IgD-negative memory B cell (primary cell): ENCODE measurements around the gene PIAS1. TPM values are rescaled to one million over a fixed set of nuclear protein-coding genes. Genes with fewer than 3 reads are reported as not detected.
A peak's percentile ranks its signal among the peaks of the same experiment; 100 is the strongest.

Experiments
- H3K27ac Mint-ChIP-seq, 3 donors: one replicate each; pipeline ENCODE4 v1.8.0; 2020 to 2022; ENCODE audit warnings: mild to moderate bottlenecking in 3 of 3, mixed read lengths in 3 of 3, moderate library complexity in 1 of 3
- H3K27me3 Mint-ChIP-seq: one replicate; pipeline ENCODE4 v1.8.0; 2021; ENCODE audit warnings: mixed read lengths
- H3K36me3 Mint-ChIP-seq: one replicate; pipeline ENCODE4 v1.8.0; 2020; ENCODE audit warnings: mild to moderate bottlenecking, mixed read lengths
- H3K4me1 Mint-ChIP-seq, 3 donors: one replicate each; pipeline ENCODE4 v1.8.0; 2020 to 2022; ENCODE audit warnings: mixed read lengths in 3 of 3, mild to moderate bottlenecking in 1 of 3
- H3K4me3 Mint-ChIP-seq, 4 donors: one replicate each; pipeline ENCODE4 v1.8.0; 2020 to 2022; ENCODE audit warnings: mild to moderate bottlenecking in 4 of 4, mixed read lengths in 4 of 4, moderate library complexity in 3 of 4
- H3K9me3 Mint-ChIP-seq, 3 donors: one replicate each; pipeline ENCODE4 v1.8.0; 2020 to 2021; ENCODE audit warnings: mixed read lengths in 3 of 3, mild to moderate bottlenecking in 1 of 3
- polyA plus RNA-seq: library from polyadenylated mRNA; unstranded; fragments of 300-500 nt; fragmentation: Illumina TruSeq; gene quantifications from one replicate; pipeline ENCODE4 v1.2.3, GENCODE V29; 2021

The PIAS1 gene
- polyA plus RNA-seq, 1 donor from 2014 or later: 128 TPM

DNA sequence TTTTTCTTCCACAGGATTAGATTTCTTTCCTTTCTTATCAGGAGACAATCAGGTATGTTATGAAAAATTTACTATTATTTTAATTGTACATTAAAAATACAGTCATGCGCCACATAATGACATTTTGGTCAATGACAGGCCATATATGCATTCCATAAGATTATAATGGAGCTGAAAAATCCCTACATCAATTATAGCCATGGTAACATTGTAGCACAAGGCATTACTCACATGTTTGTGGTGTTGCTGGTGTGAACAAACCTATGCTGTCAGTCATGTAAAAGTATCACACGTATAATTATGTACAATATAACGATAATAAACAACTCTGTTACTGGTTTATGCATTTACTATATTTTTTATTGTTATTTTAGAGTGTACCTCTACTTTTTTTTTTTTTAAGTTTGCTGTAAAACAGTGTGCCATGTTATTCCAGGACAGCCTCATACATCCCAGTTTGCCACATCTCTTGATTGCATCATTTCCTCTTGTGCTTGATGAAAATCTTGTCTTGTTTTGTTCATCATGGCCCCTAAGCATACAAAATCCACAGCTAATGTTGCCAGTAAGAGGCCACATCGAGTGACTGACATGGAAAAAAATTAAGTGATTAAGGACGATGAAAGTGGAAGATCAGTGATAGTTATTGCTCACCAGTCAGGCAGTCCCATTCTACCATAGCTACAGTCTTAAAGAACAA, 129.7 kb downstream of the PIAS1 start:
- no peak overlapping the region for H3K27ac Mint-ChIP-seq
- peaks cover 2 to 6% (median 4%) of the 10 kb centered on the region in 3 donors for H3K4me1 Mint-ChIP-seq
- no peak overlapping the region for H3K4me3 Mint-ChIP-seq
- no peaks in the 10 kb centered on the region for H3K27me3 Mint-ChIP-seq
- H3K36me3 Mint-ChIP-seq: peaks cover 10% of the 10 kb centered on the region
- no peaks in the 10 kb centered on the region for H3K9me3 Mint-ChIP-seq

DNA sequence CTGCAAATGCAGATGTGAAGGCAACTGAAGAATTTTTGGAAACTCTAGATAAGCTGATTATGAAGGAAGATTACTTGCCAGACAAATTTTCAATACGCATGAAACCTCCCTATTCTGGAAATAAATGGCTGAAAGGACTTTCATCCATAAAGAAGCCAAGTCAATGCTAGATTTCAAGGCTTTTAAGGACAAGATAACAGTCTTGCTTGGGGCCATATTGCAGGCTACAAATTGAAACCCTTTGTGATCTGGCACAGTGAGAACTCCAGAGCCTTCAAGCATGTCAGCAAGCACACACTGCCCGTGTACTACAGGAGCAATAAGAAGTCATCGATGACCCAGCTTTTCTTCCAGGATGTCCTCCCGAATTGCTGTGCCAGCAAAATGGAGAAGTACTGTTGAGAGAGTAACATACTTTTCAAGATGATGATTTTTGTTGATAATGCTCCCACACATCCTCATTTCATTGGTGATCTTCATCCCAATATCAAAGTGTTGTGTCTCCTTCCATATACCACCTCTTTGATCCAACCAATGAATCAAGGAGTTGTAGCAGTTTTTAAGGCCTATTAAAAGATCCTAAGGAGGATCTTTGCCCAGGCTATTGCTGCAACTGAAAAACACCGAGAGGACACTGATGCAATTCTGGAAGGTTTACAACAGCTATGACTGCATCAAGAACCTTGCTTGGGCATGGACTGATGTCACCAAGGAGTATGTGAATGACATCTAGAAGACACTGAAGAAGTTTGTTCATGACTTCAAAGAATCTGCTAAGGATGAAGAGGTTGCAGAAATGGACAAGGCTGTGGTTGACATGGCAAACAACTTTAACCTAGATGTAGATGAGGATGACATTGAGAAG, 130.7 kb downstream of the PIAS1 start:
- Mint-ChIP-seq H3K4me3 (peak overlapping the region in 1 of 4 donors; percentile 42), H3K9me3 (no peaks in the 10 kb centered on the region), H3K4me1 (peaks cover 2 to 14% (median 4%) of the 10 kb centered on the region in 3 donors), H3K36me3 (peaks cover 10% of the 10 kb centered on the region), H3K27me3 (no peaks in the 10 kb centered on the region), H3K27ac (no peak overlapping the region)

DNA sequence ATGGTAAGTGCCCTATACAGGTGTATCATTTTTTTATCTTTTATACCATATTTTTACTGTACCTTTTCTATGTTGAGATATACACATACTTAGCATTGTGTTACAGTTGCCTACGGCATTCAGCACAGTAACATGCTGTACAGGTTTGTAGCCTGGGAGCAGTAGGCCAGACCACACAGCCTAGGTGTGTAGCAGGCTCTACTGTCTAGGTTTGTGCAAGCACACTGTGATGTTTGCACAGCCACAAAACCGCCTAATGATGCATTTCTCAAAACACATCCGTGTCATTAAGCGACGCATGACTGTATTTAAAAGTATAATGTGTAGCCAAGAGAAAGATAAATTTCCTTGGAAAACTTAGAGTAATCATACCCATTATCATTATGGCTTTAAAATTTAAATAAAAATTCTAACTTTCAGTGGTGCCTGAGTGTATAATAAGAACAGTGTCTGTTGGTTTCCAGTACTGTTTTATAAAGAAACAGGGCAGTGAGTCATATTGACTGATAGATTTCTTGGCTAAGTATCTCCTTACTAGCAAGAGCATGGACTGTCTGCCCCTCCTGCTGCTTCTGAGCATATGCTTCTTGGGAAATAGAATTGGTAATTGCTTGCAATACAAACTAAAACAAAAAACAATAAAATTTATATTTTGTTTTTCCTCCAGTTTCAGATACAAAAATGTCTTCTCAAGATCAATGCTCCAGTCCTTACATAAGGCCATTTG, 132.7 kb downstream of the PIAS1 start:
- H3K36me3 Mint-ChIP-seq: peaks cover 8% of the 10 kb centered on the region
- peaks cover 2 to 18% (median 4%) of the 10 kb centered on the region in 3 donors for H3K4me1 Mint-ChIP-seq
- H3K9me3 Mint-ChIP-seq: no peaks in the 10 kb centered on the region
- H3K4me3 Mint-ChIP-seq: no peak overlapping the region
- H3K27me3 Mint-ChIP-seq: no peaks in the 10 kb centered on the region
- no peak overlapping the region for H3K27ac Mint-ChIP-seq

DNA sequence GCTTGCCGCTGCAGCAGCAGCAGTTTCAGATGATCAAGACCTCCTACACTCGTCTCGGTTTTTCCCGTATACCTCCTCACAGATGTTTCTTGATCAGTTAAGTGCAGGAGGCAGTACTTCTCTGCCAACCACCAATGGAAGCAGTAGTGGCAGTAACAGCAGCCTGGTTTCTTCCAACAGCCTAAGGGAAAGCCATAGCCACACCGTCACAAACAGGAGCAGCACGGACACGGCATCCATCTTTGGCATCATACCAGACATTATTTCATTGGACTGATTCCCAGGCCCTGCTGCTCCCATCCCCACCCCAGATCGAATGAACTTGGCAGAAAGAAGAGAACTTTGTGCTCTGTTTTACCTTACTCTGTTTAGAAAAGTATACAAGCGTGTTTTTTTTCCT, 133.4 kb downstream of the PIAS1 start:
- peaks cover 2 to 18% (median 4%) of the 10 kb centered on the region in 3 donors for H3K4me1 Mint-ChIP-seq
- no peaks in the 10 kb centered on the region for H3K9me3 Mint-ChIP-seq
- no peaks in the 10 kb centered on the region for H3K27me3 Mint-ChIP-seq
- peaks cover 8% of the 10 kb centered on the region for H3K36me3 Mint-ChIP-seq
- no peak overlapping the region for H3K27ac Mint-ChIP-seq
- no peak overlapping the region for H3K4me3 Mint-ChIP-seq

DNA sequence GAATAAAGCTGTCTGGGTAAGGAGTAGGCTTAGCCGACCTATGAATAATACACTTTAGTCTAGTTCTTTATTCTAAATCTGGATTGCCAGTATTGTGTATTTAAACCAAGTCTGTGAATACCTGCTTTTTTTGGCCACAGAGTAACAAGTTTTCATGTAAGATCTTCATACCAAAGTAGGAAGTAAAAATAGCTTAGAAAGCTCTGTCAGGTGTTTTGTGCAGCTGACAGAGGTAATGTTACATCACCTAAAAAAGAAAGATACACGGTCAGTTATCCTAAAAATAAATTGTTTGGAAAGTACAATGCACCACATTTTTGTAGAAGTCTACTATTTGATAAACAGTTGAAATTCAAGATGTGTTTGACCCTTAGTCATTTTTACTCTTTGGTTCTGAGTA, 134.5 kb downstream of the PIAS1 start:
- peaks cover 2 to 18% (median 4%) of the 10 kb centered on the region in 3 donors for H3K4me1 Mint-ChIP-seq
- no peaks in the 10 kb centered on the region for H3K9me3 Mint-ChIP-seq
- H3K4me3 Mint-ChIP-seq: no peak overlapping the region
- H3K36me3 Mint-ChIP-seq: peaks cover 8% of the 10 kb centered on the region
- H3K27ac Mint-ChIP-seq: peak overlapping the region in 1 of 3 donors; percentile 64
- H3K27me3 Mint-ChIP-seq: no peaks in the 10 kb centered on the region

DNA sequence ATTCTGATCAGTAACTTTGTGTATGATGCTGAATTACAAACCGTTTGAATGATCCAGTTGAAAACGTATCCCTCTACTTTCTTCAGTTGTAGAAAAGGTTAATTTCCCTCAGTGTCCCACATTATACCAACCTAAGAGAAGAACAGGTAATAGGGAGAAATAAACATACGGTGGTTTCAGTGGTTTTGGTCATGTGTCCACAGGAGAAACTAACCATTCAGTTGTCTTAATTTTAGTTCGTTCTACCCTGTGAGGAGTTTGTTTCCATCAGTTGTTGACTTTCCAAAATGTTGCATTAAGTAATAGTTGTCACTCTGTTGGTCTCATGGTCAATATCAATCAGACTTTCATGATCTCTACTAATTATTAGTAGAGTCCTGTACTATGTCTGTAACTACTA, 135.9 kb downstream of the PIAS1 start:
- Mint-ChIP-seq H3K9me3 (no peaks in the 10 kb centered on the region), H3K4me3 (no peak overlapping the region), H3K27ac (peak overlapping the region in 1 of 3 donors; percentile 42), H3K27me3 (no peaks in the 10 kb centered on the region), H3K36me3 (peaks cover 6% of the 10 kb centered on the region), H3K4me1 (peaks cover 2 to 17% (median 4%) of the 10 kb centered on the region in 3 donors)

DNA sequence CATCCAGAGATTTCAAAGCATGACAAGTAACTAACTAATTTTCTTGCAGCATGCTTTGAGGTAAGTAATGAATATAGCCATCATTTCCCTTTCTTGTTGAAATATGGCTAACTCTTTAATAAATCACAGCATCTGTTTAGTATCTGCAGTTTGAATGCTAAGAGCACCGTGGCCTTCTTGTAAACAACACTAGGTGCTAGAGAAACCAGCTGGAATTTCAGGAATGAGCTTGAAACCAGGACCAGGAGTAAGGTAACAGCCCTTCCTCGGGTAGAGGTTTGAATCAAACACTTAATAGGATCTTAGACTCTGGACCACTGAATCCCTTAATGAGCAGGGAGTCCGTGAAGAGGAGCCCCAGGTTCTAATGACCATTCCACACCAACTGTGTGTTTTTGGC, 137.4 kb downstream of the PIAS1 start:
- Mint-ChIP-seq H3K27me3 (no peaks in the 10 kb centered on the region), H3K9me3 (no peaks in the 10 kb centered on the region), H3K4me3 (no peak overlapping the region), H3K4me1 (peaks cover 2 to 17% (median 4%) of the 10 kb centered on the region in 3 donors), H3K27ac (peak overlapping the region in 2 of 3 donors; percentile 36 to 61), H3K36me3 (peaks cover 4% of the 10 kb centered on the region)

DNA sequence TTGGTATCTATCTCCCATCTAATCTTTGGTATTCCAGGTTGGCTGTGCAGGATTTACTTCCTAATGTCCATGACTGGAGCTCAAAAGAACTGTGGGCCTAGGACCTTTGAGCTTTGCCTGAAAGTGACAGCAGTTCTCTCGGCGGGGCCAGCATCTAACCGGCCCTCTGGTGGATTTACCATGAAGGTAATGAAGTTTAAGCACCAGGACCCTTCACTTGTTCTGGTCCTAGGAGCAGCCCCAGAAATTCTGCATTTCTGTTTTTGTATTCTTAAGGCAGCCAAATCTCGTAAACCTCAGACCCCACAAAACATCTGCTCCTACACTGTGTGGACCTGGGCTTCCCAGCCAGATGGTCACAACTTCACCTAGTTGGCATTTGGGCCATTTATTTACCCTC, 138.0 kb downstream of the PIAS1 start:
- H3K27ac Mint-ChIP-seq: peak overlapping the region in 2 of 3 donors; percentile 36 to 61
- H3K4me1 Mint-ChIP-seq: peaks cover 2 to 17% (median 4%) of the 10 kb centered on the region in 3 donors
- H3K36me3 Mint-ChIP-seq: peaks cover 4% of the 10 kb centered on the region

DNA sequence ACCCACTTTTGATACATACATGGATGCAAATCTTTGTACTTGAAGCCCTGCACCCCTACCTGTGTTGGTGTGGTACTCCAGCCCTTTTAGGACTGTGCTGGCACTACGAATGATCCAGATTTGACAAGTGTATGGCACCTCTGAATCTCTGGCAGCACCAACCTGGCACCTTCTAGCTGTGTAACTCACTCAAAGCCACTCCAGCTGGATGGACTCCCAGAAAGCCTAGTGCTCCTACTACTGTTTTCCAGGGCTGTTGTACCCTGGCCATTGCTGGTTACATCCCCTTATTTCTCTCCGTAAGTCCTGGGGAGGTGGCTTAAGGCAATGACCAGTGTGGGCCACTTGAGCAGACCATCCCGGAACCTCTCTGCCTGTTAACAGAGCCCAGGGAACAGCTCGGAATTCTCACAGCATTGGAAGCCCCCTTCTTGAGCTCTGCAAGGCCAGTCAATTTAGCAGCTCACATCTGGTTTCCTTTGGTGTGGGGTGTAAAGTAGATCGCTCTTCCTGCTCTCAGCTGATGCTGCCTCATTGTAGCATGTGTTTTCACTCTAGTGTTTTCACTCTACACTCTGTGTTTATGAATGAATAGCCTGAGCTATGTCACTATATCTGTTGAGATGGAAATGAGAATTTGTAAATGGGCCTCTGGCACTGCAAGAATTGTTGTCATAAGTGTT, 138.8 kb downstream of the PIAS1 start:
- Mint-ChIP-seq H3K9me3 (no peaks in the 10 kb centered on the region), H3K27ac (peak overlapping the region in 2 of 3 donors; percentile 15 to 56), H3K36me3 (peaks cover 4% of the 10 kb centered on the region), H3K4me1 (peaks cover 0 to 17% (median 0%) of the 10 kb centered on the region in 3 donors), H3K27me3 (no peaks in the 10 kb centered on the region), H3K4me3 (peak overlapping the region in 1 of 4 donors; percentile 33)

More for the DNA sequence above, 138.0 kb downstream of the PIAS1 start:
- Mint-ChIP-seq H3K4me3 (no peak overlapping the region), H3K9me3 (no peaks in the 10 kb centered on the region), H3K27me3 (no peaks in the 10 kb centered on the region)

DNA sequence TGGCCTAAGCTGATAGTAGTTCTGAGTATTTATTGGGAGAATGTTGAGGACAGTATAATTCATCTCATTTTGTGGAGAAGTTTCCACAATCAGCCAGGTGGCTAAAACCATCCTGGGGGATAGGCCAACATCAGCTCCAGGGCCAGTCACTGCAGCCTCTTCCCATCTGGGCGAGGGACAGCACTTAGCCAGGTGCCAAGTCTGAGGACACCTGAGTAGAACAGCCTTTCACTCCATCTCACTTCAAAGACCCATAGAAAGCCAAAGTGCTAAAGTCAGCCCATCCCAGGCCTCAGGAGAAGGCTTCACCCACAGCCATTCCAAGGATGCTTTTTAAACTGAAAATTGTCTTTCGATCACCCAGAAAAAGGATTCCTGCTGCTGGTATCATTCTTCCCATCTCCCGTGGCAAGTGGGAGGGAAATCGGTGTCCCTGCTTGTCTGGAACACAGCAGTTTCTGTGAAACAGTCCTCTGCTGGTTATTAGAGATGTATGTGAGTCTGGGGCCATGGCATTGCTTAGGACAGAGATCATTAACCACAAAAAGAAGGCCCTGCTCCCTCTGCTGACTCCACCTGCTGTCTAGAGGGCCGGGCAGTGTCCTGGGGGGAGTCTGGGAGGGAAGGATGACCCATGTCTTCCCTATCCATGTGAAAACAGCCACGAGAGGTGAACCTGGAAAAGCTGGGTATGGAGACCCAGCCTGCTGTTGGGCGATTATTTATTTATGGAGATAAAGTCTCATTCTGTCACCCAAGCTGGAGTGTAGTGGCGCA, 141.4 kb downstream of the PIAS1 start:
- peak overlapping the region; percentile 20 to 80 (median 53) for H3K27ac Mint-ChIP-seq
- H3K9me3 Mint-ChIP-seq: no peaks in the 10 kb centered on the region
- H3K27me3 Mint-ChIP-seq: no peaks in the 10 kb centered on the region
- H3K4me1 Mint-ChIP-seq: no peaks in the 10 kb centered on the region
- H3K4me3 Mint-ChIP-seq: no peak overlapping the region
- H3K36me3 Mint-ChIP-seq: peaks cover 4% of the 10 kb centered on the region

DNA sequence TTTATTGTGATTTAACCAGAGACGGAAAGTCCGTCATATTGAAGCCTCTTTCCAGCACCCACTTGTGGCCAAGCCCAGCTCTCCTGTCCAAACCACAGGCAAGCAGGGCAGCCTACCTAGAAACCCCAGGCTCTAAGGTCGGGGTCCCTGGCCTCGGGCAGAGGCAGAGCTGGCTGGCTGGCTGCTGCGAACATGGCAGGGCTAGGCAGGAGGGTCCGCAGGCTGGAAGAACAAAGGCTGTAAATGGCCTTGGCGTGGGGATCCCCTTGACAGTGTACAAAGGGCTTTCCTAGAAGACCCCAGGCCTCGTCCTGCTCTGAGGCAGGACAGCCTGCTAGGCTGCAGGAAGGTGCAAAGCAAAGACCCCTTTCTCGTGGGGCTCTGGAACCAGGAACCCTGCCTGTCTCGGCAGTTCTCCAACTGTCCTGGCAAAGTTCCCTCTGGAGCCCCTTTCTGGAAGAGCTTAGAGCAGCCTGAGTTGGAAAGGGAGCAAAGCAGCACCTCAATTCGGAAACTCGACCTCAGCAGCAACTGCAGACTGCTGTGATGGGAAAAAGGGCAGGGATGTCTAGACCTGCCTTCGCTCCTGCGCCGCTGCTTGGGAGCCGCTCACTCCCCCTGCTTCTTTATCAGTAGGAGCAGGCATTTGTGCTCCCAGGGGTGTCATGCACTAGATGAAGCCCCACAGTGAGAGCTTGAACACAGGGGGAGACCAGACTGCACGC, 142.5 kb downstream of the PIAS1 start:
- Mint-ChIP-seq H3K4me3 (no peak overlapping the region), H3K36me3 (peaks cover 4% of the 10 kb centered on the region), H3K9me3 (no peaks in the 10 kb centered on the region), H3K4me1 (peaks cover 0 to 2% (median 0%) of the 10 kb centered on the region in 3 donors), H3K27ac (peak overlapping the region in 1 of 3 donors; percentile 67), H3K27me3 (no peaks in the 10 kb centered on the region)

DNA sequence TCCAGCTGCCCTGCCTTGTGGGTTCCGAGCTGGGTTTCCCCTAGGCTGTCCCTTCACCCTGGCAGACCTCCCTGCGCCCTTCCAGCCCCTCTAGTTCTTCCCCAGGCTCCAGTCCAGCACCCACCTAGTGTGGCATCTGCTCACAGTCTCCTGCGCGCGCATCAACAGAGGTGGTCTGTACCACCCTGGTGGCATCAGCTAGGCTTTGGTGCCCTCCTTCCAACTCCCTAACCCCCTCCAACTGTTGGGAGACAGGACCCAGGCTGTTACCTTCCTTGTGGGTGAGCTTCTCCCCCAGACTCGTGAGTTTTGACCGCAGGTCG, 143.0 kb downstream of the PIAS1 start:
- Mint-ChIP-seq H3K4me3 (no peak overlapping the region), H3K4me1 (peaks cover 0 to 3% (median 0%) of the 10 kb centered on the region in 3 donors)

DNA sequence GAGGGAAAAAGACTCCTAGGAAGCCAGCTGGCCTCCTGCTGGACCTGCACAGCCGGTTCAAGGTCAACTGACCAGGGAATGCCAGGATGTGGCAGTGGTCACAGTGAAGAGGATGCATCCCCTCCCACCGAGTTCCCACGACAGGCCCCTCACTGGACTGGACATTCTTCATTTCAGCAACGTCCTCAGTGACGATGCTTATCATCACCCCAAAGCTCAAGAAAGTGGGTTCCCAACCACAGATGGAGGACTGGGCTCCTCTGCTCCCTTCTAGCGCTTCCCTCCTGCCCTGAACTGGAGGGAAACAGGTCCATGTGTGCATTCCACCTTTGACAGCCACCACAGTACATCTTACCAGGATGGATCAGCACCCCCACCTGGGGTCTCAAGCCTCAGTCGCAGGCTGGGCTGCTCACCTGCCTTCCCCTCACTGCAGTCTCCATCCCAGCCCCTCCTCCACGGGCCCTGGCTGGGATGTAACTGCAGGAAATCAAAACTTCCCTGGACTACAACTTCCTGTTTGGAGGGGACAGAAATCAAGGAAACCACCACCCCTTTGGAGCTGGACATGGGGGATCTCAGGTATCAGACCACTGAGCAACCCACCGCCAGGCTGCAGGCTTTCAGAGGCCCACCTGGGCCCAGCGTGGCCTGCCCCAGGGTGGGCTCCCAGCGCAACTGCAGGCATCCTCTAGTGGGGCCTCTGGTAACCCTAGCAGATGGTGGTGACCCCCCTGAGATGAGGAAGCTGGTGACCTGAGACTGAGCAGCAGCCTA, 143.7 kb downstream of the PIAS1 start:
- Mint-ChIP-seq H3K36me3 (peaks cover 4% of the 10 kb centered on the region), H3K27me3 (no peaks in the 10 kb centered on the region), H3K4me1 (peaks cover 0 to 3% (median 0%) of the 10 kb centered on the region in 3 donors), H3K27ac (peak overlapping the region in 1 of 3 donors; percentile 67), H3K9me3 (no peaks in the 10 kb centered on the region), H3K4me3 (no peak overlapping the region)

More for the DNA sequence above, 143.0 kb downstream of the PIAS1 start:
- peak overlapping the region in 1 of 3 donors; percentile 67 for H3K27ac Mint-ChIP-seq
- H3K9me3 Mint-ChIP-seq: no peaks in the 10 kb centered on the region
- no peaks in the 10 kb centered on the region for H3K27me3 Mint-ChIP-seq
- peaks cover 4% of the 10 kb centered on the region for H3K36me3 Mint-ChIP-seq
